GM12891 (cell line): ENCODE measurements around the gene CCDC88C.

Experiments
- POLR2AphosphoS5 ChIP-seq: IDR thresholded peaks from 2 replicates; pipeline ENCODE4 v1.6.1; 2011; ENCODE audit warnings: low read depth, low read length, control low read depth
- SPI1 ChIP-seq: IDR thresholded peaks from 2 replicates; pipeline ENCODE4 v1.6.1; 2011; ENCODE audit warnings: low read depth, low read length, control low read depth

DNA sequence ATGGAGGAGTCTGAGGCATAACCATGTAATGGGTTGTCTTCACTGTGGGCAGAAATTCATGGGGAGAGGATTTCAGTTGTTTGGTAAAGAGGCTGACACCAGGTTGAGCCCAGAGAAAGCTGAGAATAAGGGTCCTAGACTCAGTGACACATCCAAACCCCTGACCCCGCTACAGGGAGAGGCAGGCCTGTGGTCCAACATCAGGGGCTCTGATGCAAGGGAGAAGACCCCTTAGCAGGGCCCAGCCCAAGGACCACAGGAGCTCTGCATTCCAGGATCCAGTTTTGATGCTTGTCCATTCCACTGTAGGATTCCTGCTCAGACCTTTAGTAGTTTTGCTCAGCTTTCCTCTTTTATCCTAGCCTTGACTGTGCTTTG is 188.6 kb downstream of the CCDC88C start:
- TF ChIP-seq POLR2AphosphoS5 (no peak), SPI1 (no peak)
